HS-27A (cell line): ENCODE measurements around the gene GAK.

ENCODE experiments used
- DNase-seq: peaks from one replicate; pipeline ENCODE4 v3.0.0-alpha.2; 2012; ENCODE audit warnings: low read depth, missing footprints

GAK gene

DNA sequence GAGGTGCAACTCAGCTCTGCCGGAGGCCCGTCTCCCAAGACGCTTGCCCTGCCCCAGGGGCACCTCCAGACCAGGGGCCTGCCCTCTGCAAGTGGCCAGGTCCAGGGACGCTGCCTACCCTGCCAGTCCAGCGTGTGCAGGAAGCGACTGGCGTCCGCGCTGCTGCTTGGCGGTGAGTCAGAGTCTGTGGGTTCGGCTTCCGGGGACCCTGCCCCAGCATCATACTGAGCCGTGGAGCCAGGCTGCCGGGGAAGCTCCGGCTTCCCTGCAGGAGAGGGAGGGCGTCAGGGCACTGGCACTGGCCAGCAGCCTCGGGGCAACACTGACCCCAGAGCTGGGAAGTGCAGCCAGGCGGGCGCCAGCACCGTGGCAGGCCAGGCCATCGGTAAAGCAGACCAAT lies 63.7 kb downstream of the GAK start:
- DNase-seq, result no peak

DNA sequence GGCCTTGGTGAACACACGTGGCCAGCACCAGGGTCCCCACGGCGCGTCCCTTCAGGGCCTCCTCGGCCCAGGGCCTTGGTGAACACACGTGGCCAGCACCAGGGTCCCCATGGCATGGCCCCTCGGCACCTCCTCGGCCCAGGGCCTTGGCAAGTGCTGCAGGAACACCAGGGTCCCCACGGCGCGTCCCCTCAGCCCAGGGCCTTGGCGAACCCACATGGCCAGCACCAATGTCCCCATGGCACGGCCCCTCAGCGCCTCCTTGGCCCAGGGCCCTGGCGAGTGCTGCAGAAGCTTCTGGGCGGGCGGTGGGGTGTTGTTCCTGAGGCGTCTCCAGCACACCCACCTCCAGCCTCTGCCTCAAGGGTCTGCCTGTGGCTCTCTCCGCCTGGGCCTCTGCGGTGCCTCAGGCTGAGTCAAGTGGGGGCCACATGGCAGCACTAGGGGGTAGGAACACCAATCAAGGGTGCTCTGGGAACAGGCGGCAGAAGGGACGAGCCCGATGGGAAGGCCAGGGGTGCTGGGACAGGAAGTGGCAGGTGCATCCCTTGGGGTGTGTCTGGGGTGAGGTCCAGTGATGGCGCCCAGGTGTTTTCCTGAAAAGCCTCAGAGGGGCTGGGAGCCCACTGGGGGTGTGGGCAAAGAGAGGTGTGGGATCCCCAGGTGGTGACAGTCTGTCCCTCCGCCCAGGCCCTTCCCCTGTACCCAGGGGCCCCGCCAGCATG lies 64.4 kb downstream of the GAK start:
- DNase-seq, result no peak

DNA sequence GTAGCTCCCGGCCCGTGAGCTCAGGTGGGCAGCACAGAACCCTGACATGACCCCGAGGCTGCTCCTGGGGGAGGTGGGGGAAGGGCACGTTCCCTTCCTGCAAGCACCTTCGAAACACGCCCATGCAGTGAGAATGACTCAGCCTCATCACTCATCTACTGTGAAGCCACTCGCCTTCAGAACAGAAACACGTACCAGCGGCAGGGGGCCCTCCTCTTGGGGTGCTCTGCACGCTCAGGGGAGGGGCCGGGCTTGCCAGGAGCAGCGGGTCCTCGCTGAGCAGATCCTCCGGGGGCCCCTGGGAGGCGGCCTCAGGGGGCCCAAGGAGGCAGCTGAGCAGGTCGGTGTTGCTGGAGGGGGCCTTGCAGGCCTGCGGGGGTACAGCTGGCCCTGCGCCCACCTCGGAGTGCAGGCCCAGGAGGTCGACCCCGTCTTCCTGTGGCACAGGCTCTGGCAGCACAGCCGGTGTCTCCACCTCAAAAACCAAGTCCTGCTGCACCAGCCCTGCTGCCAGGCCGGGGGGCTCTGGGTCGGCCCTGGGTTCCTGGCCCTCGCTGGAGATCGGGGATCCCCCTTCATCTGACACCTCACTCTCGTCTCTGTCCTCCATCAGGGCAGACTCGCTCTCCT lies 65.2 kb downstream of the GAK start:
- DNase-seq, result no peak

DNA sequence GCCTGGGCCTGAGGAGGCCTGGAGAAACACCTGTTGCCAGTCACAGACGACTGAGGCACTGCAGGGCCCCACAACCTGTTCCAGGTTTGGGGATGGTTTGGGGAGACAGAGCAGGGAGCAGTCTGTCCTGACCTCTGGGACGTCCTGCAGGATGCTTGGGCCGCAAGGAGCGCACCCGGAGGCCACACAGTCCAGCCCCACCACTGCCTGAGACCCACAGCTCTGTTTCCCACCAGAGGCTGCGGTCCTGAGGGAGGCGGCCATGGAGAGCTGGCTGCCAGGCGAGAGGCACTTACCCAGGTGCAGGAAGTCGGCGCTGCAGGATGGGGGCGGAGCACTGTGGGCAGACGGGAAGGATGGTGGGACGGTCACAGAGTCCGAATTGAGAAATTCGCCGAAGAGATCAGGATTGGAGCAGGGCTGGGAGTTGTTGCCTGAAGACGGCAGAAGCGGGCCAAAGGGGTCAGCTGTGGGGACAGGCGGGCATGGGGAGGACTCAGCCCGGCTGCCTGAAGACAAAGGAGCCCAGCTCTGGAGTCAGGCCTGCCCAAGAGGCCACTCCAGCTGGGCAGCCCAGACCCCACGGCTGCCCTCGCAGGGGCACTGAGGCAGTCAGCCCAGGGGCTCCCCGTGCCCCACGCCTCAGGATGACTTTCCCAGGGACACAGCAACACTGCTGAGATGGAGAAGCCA lies 65.9 kb downstream of the GAK start:
- no peak for DNase-seq

DNA sequence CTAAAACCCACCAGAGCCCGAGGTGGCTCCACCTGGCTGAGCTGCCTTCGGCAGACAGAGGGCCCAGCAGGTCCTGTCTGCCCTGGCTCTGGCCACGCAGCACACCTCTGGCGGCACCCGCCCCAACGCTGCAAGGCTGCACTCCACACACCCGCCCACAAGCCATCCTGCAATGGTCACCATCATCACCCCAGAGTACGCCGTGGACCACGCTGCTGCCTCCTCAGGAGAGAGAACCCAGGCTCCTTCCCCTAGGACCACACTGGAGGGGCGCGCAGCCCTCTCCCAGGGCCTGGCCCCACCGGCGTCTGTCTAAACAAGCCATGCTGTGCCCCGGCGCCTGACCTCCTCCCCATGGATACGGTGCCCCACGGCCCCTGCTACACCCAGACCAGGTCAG lies 66.5 kb downstream of the GAK start:
- no peak for DNase-seq

DNA sequence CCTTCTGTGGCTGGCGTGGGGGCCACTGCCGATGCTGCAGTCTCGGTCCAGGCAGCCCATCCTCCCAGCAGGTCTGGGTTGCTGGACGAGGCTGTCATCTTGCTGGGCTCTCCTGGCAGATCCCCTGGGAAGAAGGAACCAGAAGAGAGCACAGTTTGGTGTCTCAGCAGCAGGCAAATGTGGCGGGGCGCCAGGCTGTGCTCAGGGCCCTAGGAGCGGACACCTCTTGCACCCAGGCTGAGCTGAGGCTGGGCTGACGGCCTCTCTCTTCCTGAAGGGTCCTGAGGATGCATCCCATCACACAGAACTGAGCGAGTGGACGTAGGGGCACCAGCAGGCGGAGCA lies 67.0 kb downstream of the GAK start:
- DNase-seq, result no peak

DNA sequence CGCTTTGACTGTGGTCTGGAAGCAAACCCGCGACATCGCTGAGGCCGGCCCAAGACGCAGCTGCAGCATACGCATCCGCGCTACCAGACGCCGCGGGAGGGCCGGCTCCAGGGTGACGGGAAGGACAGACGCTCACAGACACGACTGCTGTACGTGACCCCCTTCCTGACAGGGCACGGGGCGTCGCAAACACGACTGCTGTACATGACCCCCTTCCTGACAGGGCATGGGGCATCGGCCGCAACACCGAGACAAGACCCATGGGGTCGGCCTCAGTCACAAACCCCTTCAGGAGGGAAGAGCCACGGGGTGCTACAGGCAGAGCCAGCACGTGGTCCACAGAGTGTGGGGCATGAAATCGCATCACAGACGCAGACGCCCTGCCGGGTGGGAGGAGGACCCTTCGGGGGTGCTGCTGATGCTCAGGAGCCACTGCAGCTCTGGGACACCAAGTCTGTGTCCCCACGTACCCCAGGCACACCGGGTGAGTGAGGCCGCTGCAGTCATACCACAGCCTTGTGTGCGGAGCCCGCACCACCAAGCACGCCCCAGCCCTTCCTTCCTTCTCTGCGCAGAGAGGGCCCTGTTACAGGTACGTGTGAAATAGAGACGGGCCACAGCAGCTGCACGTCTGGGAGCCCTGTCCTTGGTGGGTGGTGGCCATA lies 67.5 kb downstream of the GAK start:
- DNase-seq, result no peak

DNA sequence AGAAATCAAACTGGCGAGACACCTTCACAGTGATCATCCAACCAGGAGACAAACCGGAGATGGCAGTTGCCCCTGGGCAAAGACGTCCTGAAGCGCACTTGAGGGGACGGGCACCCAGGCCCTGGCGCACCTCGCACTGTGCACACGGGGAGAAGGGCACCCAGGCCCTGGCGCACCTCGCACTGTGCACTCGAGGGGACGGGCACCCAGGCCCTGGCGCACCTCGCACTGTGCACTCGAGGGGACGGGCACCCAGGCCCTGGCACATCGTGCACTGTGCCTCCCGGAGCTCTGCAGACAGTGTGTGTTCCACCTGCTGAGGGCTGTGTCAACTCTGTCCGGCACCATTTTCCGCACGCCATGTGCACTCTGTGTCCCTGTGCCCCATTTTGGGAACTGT lies 71.6 kb downstream of the GAK start:
- DNase-seq, result no peak

DNA sequence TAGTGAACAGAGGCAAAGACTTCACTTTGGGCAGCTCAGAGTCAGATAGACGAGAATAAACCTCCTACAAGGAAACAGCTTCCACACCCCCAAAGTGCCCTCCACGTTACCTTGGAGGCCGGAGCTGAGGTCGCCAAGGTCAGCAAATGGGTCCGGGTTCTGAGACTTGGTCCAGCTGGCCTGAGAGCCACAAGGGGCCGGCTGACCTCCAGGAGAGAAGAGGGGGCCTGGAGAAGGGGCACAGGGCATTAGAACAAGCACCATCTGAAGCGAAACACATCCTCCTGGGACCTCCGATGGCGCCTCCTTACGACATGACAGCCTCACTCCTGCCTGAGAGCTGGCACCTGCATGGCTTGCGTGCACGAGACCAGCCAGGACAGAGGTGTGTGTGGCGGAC lies 72.6 kb downstream of the GAK start:
- DNase-seq, result no peak

DNA sequence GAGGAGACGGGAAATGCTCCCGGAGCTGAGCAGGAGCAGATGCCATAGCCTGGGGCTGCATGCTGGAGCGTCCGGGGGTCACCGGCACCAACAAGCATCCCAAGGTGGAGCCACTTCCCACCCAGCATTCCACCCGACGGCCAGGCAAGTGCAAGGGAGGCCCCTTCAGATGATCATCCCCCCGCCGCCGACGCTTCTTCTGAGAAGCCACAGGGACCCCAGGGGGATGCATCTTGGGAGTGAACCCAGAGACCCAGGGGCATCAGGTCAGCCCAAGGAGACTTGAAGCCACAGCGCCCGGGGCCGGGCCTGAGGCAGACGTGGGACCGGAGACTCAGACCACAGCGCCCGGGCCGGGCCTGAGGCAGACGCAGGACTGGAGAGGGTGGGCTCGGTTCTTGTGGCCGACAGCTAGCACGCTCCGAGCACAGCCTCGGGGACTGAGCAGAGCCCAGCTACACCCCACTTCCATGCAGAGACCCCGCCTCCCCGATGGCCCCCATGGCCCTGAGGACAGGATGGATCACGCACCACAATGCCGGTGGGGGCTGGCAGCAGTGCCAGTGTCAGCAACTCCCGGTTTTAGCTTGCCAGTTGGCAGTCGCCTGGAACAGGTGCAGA lies 73.2 kb downstream of the GAK start:
- no peak for DNase-seq

DNA sequence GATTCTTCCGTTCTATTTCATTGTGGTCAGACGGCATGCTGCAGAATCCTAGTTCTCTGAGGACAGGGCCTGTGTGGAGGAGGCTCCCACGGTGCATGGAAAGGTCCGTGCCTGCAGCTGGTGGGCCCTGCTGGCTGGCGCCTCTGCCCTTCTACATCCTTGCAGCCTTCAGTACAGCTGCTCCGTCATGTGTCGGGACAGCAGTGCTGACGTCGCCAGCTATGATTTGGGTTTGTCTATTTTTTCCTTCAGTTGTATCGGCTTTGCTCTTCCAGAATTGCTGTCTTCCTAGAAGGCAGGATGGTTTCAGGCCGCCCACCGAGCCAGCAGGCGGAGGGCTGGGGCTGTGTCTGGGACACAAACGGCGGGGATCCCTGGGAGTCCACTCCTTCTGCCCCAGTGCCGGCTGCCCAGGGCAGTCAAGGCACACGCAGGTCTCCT lies 74.1 kb downstream of the GAK start:
- DNase-seq, result no peak

DNA sequence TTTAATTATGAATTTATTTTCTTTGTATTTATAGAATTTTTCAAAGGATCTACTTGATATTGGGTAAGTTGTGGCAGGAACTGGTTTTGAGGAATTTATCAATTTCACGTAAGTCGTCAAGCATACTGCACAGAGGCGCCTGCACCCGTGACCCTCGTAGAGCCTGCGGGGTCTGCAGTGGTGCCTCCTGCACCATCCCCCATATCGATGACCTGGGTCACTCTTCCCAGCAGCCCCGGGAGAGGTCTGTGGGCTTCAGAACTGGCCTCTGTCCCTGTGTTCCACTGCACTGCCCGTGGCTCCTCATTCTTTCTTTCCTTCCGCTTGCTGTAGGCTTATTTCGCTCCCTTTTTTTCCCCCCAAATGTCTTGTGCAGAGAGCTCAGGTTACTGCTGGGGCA lies 74.7 kb downstream of the GAK start:
- DNase-seq, result no peak

DNA sequence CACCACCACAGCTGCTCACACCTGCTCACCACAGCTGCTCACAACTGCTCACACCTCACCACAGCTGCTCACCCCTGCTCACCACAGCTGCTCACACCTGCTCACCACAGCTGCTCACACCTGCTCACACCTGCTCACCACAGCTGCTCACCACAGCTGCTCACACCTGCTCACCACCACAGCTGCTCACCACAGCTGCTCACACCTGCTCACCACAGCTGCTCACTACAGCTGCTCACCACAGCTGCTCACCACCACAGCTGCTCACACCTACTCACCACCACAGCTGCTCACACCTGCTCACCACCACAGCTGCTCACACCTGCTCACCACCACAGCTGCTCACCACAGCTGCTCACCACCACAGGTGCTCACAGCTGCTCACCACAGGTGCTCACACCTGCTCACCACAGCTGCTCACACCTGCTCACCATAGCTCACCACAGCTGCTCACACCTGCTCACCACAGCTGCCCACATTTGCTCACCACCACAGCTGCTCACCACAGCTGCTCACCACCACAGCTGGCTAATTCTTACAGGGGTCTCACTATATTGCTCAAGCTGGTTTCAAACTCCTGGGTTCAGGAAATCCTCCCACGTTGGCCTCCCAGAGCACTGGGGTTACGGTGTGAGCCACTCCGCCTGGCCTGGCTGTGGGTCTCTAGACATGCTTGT lies 75.8 kb downstream of the GAK start:
- no peak for DNase-seq

DNA sequence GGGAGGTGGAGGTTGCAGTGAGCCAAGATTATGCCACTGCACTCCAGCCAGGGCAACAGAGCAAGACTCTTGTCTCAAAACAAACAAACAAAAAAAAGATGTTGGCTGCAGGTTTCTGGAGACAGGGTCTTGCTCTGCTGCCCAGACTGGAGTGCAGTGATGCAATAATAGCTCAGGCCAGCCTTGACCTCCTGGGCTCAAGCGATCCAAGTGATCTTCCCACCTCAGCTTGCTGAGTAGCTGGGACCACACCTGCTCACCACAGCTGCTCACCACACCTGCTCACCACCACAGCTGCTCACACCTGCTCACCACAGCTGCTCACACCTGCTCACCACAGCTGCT lies 76.3 kb downstream of the GAK start:
- DNase-seq, result no peak

DNA sequence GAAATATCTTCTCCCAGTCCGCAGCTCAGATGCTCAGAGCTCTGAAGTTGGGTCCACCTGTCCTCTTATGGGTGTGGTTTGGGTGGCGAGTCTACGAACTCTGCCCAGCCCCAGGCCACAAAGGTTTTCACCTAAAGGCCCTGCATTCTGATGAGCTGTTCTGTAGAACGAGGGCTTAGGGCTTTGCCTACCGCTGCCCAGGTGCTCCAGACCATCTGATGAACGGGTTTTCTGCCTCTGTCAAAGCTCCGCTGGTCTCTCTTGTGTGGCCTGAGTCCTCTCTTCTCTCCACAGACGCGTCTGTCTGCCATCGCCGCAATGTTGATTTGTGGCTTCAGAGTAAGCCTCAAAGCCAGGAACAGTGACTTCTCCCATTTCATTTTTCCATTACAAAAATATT lies 77.8 kb downstream of the GAK start:
- DNase-seq, result no peak

DNA sequence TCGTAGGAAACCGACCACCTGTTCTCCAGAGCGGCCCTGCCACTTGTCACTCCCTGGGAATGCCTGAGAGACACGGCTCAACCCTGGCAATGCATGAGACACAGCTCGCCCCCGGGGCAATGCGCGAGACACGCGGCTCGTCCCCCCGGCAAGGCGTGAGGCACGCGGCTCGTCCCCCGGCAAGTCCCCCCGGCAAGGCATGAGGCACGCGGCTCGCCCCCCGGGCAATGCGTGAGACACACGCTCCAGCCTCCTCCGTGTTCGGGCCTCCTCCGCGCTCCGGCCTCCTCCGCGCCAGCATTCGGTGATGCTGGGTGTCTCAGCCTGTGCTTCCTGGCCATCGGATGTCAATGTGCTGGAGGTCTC lies 78.7 kb downstream of the GAK start:
- no peak for DNase-seq

DNA sequence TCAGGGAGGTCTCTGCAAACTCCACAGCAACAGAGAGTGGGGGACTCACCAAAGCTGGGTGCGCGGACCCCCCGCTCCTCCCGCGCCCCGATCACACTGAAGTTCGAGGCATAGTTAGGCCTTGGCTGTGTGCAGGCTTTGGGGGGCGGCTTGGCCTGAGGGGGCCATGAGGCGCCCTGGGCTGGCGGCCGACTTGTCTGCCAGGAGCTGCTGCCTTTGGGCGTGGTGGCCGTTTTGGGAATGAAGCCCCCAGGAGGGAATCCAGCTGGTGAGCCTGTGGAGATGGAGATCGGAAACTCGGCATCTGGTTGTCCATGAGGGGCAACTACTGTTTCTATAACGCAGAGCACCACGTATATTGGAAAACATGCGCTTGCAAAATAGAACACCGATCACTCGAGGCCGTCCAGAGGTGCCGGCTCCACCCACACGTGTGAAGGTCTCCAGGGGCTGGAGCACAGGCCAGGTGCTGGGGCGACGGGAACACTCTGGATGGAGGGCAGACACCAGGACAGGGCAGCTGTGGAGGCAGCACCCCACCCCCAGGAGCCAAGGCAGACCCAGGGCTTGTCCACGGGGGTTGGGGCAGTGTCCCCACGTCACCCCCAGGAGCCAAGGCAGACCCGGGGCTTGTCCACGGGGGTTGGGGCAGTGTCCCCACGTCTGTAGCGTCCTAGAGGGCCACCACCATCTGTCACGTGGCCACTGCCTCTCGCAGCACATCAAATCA lies 80.2 kb downstream of the GAK start:
- DNase-seq, result no peak

DNA sequence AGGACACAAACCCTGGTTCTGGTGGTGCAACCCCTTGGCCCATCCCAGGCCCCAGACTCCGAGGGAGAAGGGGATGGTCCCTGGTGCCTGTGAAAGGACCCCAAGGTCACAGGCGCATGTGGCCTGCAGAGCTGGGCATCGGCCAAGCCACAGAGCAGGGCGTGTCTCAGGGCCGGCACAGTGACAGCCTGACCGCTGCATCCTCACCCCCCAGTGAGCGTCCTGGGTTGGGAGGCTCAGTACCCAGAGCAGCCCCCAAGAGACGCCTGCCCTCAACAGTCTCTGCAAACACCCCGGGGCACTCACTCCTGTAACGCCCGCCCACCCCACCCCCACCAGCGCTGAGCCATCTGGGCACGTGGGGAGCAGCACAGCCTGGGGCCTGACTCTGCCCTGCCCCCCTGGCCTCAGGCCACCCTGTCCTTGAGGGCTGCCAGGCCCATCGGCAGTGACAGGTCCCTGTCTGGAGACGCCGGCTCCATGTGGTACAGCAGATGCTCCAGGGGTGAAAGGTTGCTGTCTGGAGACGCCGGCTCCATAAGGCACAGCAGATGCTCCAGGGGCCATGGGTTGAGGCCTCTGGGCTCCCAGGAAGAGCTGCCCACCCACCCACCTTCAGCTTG lies 81.7 kb downstream of the GAK start:
- DNase-seq, result no peak

DNA sequence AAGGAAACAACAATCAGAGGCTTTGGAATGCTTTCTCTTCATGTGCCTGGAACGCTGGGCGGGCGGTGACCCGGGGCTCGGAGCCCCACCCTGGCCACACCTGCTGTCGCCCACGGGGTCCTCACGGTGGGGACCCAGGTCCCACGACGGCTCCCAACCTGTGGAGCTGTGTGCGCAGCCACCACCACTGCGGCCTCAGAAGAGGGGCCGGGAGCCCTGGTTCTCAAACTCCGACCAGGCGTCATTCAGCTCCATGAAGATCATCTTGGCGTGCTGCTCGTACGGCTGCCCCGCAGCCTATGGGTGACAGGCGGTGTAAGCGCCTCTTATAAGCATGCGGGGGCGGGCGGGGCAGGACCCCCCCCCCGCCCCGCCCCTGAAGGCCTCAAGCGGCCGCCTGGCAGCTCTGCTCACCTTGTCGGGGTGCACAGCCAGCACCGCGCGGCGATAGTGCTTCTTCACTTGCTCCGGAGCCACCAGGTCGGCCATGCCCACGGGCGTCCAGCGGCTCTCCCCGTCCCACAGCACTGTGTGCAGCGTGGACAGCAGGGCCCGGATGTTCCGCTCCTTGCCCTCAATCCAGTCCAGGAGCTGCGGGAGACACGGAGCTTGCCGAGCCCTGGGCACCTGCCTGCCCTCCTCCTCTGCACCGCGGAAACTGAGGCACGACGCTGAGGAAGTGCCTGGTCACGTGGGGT lies 82.5 kb downstream of the GAK start:
- DNase-seq, result no peak

DNA sequence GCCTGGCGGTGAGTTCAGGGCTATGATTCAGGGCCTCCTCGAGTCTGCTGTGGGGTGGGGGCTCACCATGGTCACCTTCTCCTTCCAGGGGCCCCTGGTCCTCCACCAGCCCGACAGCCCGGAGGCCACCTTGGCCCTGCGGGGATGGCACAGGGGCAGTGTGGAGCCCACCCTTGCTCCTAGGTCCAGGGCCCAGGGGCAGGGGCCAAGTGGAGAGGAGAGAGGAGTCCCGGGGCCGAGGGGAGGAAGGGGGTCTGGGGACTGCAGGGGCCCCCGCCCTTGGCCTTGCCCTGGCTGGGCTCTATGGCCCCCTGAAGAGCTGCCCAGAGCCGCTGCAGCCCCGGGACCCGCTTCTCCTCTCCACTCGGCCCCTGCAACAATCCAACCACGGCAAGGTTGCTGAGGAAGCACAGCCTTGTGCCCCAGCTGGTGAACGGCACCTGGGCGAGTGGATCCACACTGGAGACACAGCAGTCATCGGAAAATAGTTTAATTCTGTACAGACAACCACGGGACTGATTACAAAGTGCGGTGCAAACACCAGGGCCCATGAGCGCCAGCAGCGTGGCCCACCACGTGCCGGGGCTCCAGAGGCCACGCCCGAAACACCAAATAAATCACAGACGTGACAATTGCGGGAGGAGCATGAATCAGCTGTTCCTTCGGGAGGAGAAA lies 83.2 kb downstream of the GAK start:
- DNase-seq, result no peak
